Dendritic cell treated with granulocyte-macrophage colony-stimulating factor and Interleukin-4, amounts not matched to agents 40 ng/mL and 50 ng/mL, for 4 days (primary cell): ENCODE results near the gene CFAP99.
A peak's percentile ranks its signal among the peaks of the same experiment; 100 is the strongest.

Source experiments
- H3K27ac Mint-ChIP-seq: one replicate; pipeline ENCODE4 v1.8.0; 2022; ENCODE audit warnings: mild to moderate bottlenecking, mixed read lengths
- H3K27me3 Mint-ChIP-seq: one replicate; pipeline ENCODE4 v1.8.0; 2022; ENCODE audit warnings: mild to moderate bottlenecking, mixed read lengths
- H3K36me3 Mint-ChIP-seq: one replicate; pipeline ENCODE4 v1.8.0; 2022; ENCODE audit warnings: low read depth, mixed read lengths
- H3K4me1 Mint-ChIP-seq: one replicate; pipeline ENCODE4 v1.8.0; 2022; ENCODE audit warnings: low read depth, mixed read lengths
- H3K4me3 Mint-ChIP-seq: one replicate; pipeline ENCODE4 v1.8.0; 2022; ENCODE audit warnings: mild to moderate bottlenecking, moderate library complexity, mixed read lengths
- H3K9me3 Mint-ChIP-seq: one replicate; pipeline ENCODE4 v1.8.0; 2022; ENCODE audit warnings: mixed read lengths
- intact Hi-C: fragments of 100-400 bp; cut with micrococcal nuclease; formaldehyde crosslinking; loops from one replicate; pipeline ENCODE4 v1.15.0; 2022

The CFAP99 gene

GRCh38 chr4:2501034-2501594 is 82.4 kb downstream of the CFAP99 start:
- intact Hi-C loops = no loop called here
- Mint-ChIP-seq H3K27ac (no peak overlapping the region), H3K4me1 (peaks cover 29% of the 10 kb centered on the region), H3K27me3 (no peaks in the 10 kb centered on the region), H3K4me3 (no peak overlapping the region), H3K36me3 (peaks cover 89% of the 10 kb centered on the region), H3K9me3 (no peaks in the 10 kb centered on the region)

DNA sequence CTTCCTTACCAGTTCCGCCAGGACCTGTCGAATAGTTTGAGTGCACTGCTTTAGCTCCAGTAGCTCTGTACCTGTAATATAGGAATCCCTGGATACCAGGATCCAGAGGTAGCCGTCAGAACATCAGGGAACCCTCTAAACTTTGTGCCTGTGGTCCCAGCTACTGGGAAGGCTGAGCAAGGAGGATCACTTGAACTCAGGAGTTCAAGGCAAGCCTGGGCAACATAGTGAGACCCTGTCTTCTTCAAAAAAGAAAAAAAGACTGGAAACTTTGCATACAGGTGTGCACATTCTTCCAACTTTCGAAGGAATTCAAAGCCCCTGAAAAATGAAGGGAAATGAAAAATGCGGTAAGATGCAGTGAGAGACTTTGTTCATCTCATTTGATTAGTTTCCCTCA is 85.1 kb downstream of the CFAP99 start:
- no peaks in the 10 kb centered on the region for H3K9me3 Mint-ChIP-seq
- peaks cover 15% of the 10 kb centered on the region for H3K4me1 Mint-ChIP-seq
- H3K4me3 Mint-ChIP-seq = no peak overlapping the region
- no peaks in the 10 kb centered on the region for H3K27me3 Mint-ChIP-seq
- H3K27ac Mint-ChIP-seq = peak overlapping the region; percentile 22
- H3K36me3 Mint-ChIP-seq = peaks cover 91% of the 10 kb centered on the region
- intact Hi-C loops = no loop called here

GRCh38 chr4:2507259-2507658 is 88.5 kb downstream of the CFAP99 start:
- Mint-ChIP-seq H3K4me3 (no peak overlapping the region), H3K36me3 (peaks cover 90% of the 10 kb centered on the region), H3K27me3 (no peaks in the 10 kb centered on the region), H3K9me3 (no peaks in the 10 kb centered on the region), H3K27ac (no peak overlapping the region), H3K4me1 (peaks cover 15% of the 10 kb centered on the region)
- intact Hi-C loops = no loop called here

- Mint-ChIP-seq H3K4me3 (no peak overlapping the region), H3K27ac (no peak overlapping the region), H3K4me1 (peaks cover 15% of the 10 kb centered on the region), H3K9me3 (no peaks in the 10 kb centered on the region), H3K27me3 (no peaks in the 10 kb centered on the region), H3K36me3 (peaks cover 90% of the 10 kb centered on the region)
- intact Hi-C loops = no loop called here
Measured at GRCh38 chr4:2507855-2508254, 89.1 kb downstream of the CFAP99 start.

DNA sequence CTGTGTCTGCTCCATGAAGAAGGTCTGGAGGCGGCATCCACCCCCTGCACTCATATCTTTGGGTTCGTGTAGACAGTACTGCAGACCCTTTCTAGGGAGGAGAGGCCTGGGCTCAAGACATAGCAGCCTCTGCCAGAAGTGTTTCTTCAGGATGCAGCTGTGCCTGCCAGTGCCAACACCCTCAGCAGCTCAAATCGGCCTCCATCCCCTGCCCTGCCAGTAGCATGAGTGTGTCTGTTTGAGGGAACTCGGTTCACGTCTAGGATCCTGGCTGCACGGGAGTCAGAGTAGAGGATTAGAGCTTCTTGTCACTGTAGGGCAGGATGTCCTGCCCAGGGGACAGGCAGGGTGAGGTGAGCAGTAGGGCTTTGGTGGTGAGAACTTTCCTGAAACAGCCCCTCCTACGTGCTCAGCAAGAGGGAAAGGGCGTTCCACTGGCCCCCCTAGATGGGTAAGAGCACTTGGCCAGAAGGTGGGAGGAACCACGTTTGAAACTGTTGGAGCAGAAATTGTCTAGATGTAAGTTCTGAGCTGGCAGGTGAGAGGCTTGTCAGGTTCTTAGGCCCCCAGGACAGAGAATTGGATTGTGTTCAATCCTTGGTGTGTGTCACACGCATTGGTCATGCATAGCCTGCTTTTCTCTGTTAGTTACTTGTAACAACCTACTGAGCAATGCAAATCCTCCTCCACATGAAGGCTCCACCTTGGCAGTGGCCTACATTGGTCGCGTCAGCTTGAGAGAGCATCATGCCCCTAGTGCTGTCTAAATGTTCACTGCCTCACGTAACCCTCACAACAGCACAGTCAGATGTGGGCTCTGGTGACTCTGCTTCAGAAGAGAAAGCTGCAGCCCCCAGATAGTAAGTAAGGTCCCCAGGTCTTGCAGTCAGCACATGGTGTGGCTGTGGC is 91.8 kb downstream of the CFAP99 start:
- Mint-ChIP-seq H3K4me1 (peaks cover 15% of the 10 kb centered on the region), H3K27ac (no peak overlapping the region), H3K27me3 (no peaks in the 10 kb centered on the region), H3K36me3 (peaks cover 94% of the 10 kb centered on the region), H3K4me3 (no peak overlapping the region), H3K9me3 (no peaks in the 10 kb centered on the region)
- intact Hi-C loops = no loop called here

DNA sequence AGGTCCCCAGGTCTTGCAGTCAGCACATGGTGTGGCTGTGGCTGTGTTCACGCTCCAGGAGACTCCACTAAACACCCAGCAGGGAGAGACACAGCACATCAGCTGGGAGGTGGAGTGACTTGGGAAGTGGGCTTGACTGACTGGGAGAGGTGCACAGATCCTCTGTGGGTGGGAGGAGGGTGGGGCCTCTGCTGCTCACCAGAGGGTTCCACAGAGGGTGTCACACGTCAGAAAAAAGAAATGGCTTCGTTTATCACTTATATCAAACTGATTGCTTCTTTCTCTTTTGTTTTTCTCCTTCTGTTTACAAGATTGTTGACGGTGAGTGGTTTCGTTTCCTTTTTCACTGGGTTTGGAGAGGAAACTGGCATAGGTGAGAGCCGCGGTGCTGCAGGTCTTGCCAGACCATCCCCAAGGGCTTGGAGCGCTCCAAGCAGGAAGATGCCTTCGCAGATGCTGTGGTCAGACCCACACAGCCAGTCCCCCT is 92.9 kb downstream of the CFAP99 start:
- peaks cover 9% of the 10 kb centered on the region for H3K4me1 Mint-ChIP-seq
- intact Hi-C loops = no loop called here

More for the DNA sequence above, 92.9 kb downstream of the CFAP99 start:
- Mint-ChIP-seq H3K36me3 (peaks cover 94% of the 10 kb centered on the region), H3K9me3 (no peaks in the 10 kb centered on the region), H3K27ac (no peak overlapping the region), H3K27me3 (no peaks in the 10 kb centered on the region), H3K4me3 (no peak overlapping the region)
